ENCODE results near the gene PLA2G2C.

Gene PLA2G2C

GRCh38 chr1:20152599-20152930, 33.8 kb downstream of the PLA2G2C start:
- ATAC-seq, result peak; percentile 25; the same call in 2 of the 3 replicates
- no peak for TF ChIP-seq GLIS3 (CRISPR knock-in tag; IDR thresholded peaks at IDR 0.05)
- no peak for TF ChIP-seq PATZ1 (CRISPR knock-in tag; IDR thresholded peaks at IDR 0.05; ENCODE audit: borderline replicate concordance)
- no peak for TF ChIP-seq TOX (CRISPR knock-in tag; IDR thresholded peaks at IDR 0.05; ENCODE audit: borderline replicate concordance)
- no peak for TF ChIP-seq ESRRG (CRISPR knock-in tag; IDR thresholded peaks at IDR 0.05)

- TF ChIP-seq GLIS3 (CRISPR knock-in tag; IDR thresholded peaks at IDR 0.05), result no peak
- peak; percentile 97 for ATAC-seq
Measured at GRCh38 chr1:20151906-20152598, 34.3 kb downstream of the PLA2G2C start.

- ATAC-seq, result no peak
Measured at GRCh38 chr1:20150969-20151368, 35.3 kb downstream of the PLA2G2C start.

GRCh38 chr1:20150326-20150705, 36.0 kb downstream of the PLA2G2C start:
- no peak for TF ChIP-seq ISL1 (CRISPR knock-in tag; IDR thresholded peaks at IDR 0.05)
- no peak for TF ChIP-seq ZNF70 (CRISPR knock-in tag; IDR thresholded peaks at IDR 0.05)
- TF ChIP-seq BACH2 (CRISPR knock-in tag; IDR thresholded peaks at IDR 0.05; ENCODE audit: borderline replicate concordance), result no peak
- TF ChIP-seq CSRNP3 (CRISPR knock-in tag; IDR thresholded peaks at IDR 0.05), result no peak
- TF ChIP-seq OSR1 (CRISPR knock-in tag; IDR thresholded peaks at IDR 0.05), result no peak
- TF ChIP-seq PPARA (CRISPR knock-in tag; IDR thresholded peaks at IDR 0.05; ENCODE audit: borderline replicate concordance), result no peak
- no peak for TF ChIP-seq ZNF565 (CRISPR knock-in tag; conservative IDR thresholded peaks at IDR 0.05; ENCODE audit: low read depth)
- TF ChIP-seq ZFP30 (CRISPR knock-in tag; IDR thresholded peaks at IDR 0.05), result no peak
- TF ChIP-seq ESRRG (CRISPR knock-in tag; IDR thresholded peaks at IDR 0.05), result no peak
- no peak for TF ChIP-seq ZFP3 (CRISPR knock-in tag; IDR thresholded peaks at IDR 0.05)
- TF ChIP-seq CSDC2 (CRISPR knock-in tag; IDR thresholded peaks at IDR 0.05), result no peak
- no peak for ATAC-seq

More at GRCh38 chr1:20150969-20151368, 35.3 kb downstream of the PLA2G2C start:
- TF ChIP-seq ZNF70 (CRISPR knock-in tag; IDR thresholded peaks at IDR 0.05), result no peak
- TF ChIP-seq ZFP30 (CRISPR knock-in tag; IDR thresholded peaks at IDR 0.05), result no peak
- TF ChIP-seq ZC3H10 (CRISPR knock-in tag; IDR thresholded peaks at IDR 0.05), result no peak
- TF ChIP-seq, protein P1, sequence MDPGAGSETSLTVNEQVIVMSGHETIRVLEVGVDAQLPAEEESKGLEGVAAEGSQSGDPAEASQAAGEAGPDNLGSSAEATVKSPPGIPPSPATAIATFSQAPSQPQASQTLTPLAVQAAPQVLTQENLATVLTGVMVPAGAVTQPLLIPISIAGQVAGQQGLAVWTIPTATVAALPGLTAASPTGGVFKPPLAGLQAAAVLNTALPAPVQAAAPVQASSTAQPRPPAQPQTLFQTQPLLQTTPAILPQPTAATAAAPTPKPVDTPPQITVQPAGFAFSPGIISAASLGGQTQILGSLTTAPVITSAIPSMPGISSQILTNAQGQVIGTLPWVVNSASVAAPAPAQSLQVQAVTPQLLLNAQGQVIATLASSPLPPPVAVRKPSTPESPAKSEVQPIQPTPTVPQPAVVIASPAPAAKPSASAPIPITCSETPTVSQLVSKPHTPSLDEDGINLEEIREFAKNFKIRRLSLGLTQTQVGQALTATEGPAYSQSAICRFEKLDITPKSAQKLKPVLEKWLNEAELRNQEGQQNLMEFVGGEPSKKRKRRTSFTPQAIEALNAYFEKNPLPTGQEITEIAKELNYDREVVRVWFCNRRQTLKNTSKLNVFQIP (CRISPR knock-in tag; IDR thresholded peaks at IDR 0.05; ENCODE audit: borderline replicate concordance, low read depth), result no peak
- no peak for TF ChIP-seq CREB5 (CRISPR knock-in tag; IDR thresholded peaks at IDR 0.05; ENCODE audit: low read depth)
- TF ChIP-seq ISL1 (CRISPR knock-in tag; IDR thresholded peaks at IDR 0.05), result no peak
- TF ChIP-seq BACH2 (CRISPR knock-in tag; IDR thresholded peaks at IDR 0.05; ENCODE audit: borderline replicate concordance), result no peak
- TF ChIP-seq ZNF8 (CRISPR knock-in tag; IDR thresholded peaks at IDR 0.05), result no peak

DNA sequence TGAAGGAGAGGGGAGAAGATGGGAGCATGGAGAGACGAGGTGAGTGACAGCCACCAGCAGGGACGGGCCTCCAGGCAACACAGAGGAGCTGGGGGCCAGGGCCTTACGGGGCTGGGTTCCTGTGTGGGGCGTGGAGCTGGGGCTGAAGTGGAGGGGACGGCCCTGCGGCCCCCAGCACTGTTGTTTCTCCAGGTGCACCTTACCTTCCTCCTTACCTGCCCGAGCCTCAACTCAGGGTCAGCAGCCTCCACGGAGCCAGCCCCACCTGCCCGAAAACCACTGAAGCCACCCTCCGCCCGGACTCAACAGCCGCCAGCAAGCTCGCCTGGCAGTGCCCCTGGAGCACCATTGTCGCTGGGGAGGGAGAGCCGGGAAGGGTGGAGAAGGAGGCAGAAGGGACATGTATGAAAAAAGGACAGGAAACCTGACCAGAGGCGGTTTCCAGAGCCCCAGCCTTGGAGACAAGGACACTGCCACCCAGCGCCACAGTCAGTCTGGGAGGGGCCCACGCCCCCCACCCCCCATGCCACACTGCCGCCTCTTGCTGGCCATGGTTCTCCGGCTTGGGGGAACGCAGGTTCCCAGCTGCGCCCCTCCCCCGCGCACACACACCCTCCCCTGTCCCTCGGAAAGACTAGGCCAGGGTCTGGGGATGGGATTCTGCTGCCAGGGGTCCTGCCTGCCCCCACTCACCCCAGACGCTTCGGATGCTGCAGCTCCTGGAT, 36.6 kb downstream of the PLA2G2C start:
- TF ChIP-seq ZFP3 (CRISPR knock-in tag; IDR thresholded peaks at IDR 0.05) (no peak), CSRNP3 (CRISPR knock-in tag; IDR thresholded peaks at IDR 0.05) (no peak), TOX (CRISPR knock-in tag; IDR thresholded peaks at IDR 0.05; ENCODE audit: borderline replicate concordance) (no peak), ISL1 (CRISPR knock-in tag; IDR thresholded peaks at IDR 0.05) (no peak), ZNF8 (CRISPR knock-in tag; IDR thresholded peaks at IDR 0.05) (no peak)
- no peak for ATAC-seq
